ENCODE data around the gene TREH.
"Not testable (repeated sequence)": the region's sequence is repeated elsewhere in the genome, so short reads cannot be mapped to it uniquely, and the experiment has no call there.

The TREH gene

GRCh38 chr11:118696673-118697226 is 17.3 kb upstream of the TREH start:
- DNase-seq: no peak

- DNase-seq: no peak
Observed at GRCh38 chr11:118694771-118695170, 15.3 kb upstream of the TREH start.

- DNase-seq: no peak
Observed at GRCh38 chr11:118694185-118694584, 14.7 kb upstream of the TREH start.

DNA sequence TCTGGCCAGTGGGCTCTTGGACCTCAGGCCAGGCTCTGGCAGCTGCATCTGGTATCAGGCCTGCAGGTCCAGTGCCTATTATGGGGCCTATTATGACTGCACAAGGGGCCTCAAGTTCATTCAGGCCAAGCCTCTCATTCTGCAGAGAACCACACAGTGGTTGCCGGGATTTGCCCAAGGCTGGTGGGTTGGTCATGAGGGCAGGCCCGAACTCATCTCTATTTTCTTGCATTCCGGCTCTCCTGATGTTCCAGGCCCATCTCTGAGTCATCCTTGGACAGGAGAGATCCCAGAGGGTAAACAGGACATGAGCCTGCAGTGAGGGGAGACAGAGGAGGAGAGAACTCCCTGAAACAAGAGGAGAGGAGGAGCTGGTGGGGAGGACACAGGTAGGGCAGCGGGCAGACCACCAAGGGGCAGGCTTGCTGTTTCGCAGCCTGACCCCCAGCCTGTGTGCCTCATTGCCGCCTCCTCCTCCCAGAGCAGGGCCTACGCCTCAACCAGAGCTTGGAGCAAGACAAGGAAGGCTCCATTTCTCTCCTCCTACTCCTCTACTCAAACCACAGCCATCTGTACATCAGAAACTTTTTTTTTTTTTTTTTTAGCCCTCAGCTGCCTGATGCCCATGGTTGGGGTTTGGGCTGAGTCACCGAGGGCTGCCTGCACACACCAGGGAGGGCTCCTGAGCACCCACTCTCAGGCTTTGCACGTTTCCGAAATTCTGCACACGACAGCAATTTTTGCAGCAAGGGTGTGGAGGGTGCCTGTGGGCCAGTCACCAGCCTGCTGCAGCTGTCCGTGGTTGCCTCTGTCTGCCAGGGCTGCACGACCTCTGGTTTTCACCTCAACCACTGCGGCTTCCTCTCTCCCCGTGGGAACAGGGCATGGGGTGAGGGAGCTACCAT is 12.7 kb upstream of the TREH start:
- no peak for DNase-seq

DNA sequence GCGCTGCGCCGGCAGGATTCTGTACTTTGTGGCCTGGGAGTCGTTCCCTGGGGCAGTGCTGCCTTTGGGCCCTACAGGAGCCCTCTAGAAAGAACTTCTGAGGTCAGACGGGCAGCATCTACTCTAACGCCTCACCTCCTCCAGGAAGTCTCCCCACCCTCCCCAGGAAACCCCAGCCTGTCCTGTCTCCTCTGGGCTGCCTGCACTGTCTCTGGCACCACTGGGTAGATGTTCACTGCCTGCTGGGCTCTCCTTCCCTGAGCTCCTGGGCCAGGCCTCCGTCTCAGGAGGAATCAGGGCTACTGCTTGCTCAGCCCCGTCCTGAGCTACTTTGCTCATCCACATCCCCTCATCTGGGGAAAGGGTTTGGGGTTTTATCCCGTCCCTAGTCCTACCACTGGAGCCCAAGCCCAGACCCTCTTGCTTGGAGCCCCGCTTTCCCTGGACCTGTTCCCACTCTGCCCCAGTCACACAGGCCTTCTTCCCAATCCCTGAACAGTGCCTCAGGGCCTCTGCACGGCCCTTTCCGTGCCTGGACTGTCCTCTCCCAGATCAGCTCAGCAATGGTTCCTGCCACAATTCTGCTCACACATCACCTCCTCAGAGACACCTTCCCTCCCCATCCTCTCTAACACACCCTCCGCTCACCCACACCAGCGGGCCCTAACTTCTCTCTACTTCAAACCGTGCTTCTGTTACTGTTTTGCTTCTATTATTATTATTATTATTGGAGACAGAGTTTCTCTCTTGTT is 11.3 kb upstream of the TREH start:
- no peak for DNase-seq

DNA sequence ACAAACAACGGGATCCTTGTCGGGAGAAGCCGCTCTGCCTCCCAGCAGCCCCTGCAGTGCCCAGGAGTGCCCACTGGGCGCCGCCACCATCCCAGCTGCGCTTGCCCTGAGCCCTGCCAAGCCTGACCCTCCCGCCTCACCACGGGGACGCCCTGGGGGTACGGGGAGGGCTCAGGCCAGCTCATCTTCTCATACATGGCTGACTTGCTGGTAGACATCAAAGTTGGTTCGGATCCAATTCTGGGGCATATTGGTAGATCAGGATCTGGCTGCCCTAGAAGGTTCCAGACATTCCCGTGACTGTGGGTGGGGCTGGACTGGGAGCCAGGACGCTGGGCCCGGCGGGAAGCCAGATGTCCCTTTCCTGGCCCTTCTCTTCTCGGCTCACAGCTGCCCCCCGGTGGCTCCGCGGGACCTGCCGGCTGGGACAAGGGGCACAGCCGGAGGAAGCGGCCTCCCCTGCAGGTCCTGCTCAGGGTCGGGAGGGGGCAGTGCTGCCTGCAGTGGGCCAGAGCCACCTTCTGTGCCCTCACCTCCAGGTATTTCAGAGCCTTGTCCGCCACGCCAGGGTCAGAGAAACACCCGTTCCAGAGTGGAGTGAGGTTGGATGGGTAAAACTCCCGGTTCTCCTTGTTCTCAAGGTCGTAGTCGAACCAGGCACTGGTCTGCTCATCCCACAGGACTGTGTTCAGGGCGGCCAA is 10.6 kb upstream of the TREH start:
- DNase-seq: peak; percentile 55 to 78

- no peak for DNase-seq
Observed at GRCh38 chr11:118689503-118689851, 10.0 kb upstream of the TREH start.

DNA sequence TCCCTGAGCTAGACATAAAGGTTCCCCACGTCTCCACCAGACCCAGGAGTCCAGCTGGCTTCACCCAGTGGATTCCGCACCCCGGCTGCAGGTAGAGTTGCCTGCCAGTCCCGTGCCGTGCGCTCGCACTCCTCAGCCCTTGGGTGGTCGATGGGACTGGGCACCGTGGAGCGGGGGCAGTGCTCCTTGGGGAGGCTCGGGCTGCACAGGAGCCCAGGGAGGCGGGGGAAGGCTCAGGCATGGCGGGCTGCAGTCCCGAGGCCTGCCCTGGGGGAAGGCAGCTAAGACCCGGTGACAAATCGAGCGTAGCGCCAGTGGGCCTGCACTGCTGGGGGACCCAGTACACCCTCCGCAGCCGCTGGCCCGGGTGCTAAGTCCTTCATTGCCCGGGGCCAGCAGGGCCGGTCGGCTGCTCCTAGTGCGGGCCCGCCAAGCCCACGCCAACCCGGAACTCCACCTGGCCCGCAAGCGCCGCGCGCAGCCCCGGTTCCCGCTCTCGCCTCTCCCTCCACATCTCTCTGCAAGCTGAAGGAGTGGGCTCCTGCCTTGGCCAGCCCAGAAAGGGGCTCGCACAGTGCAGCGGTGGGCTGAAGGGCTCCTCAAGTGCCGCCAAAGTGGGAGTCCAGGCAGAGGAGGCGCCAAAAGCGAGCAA is 9.5 kb upstream of the TREH start:
- no peak for DNase-seq

GRCh38 chr11:118688339-118688738 is 8.9 kb upstream of the TREH start:
- not testable (repeated sequence) for DNase-seq

- no peak for DNase-seq
Observed at GRCh38 chr11:118687906-118688305, 8.5 kb upstream of the TREH start.

GRCh38 chr11:118684187-118684586 is 4.7 kb upstream of the TREH start:
- DNase-seq: no peak

GRCh38 chr11:118682939-118683338 is 3.5 kb upstream of the TREH start:
- DNase-seq: not testable (repeated sequence)

GRCh38 chr11:118682372-118682771 is 2.9 kb upstream of the TREH start:
- DNase-seq: no peak

GRCh38 chr11:118678908-118679307 is 542 bp downstream of the TREH start:
- DNase-seq: peak; percentile 49 to 79

- DNase-seq: no peak
Observed at GRCh38 chr11:118677977-118678376, 1.5 kb downstream of the TREH start.

DNA sequence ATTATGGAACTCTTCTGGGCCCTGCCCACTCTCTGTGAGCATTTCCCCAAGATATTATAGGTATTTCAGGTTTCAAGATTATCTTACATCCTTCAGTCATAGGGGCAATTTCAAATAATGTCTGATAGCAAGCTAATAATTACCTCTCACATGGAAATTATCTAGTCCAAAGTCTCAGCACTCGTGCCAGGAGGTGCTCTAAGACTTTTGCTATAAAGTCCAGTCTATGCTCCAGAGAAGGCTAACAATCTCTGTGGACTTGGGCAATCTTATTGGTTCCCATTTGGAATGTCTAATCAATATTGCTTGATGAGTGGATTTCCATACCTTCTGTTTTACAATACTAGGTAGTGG is 5.4 kb downstream of the TREH start:
- no peak for DNase-seq

DNA sequence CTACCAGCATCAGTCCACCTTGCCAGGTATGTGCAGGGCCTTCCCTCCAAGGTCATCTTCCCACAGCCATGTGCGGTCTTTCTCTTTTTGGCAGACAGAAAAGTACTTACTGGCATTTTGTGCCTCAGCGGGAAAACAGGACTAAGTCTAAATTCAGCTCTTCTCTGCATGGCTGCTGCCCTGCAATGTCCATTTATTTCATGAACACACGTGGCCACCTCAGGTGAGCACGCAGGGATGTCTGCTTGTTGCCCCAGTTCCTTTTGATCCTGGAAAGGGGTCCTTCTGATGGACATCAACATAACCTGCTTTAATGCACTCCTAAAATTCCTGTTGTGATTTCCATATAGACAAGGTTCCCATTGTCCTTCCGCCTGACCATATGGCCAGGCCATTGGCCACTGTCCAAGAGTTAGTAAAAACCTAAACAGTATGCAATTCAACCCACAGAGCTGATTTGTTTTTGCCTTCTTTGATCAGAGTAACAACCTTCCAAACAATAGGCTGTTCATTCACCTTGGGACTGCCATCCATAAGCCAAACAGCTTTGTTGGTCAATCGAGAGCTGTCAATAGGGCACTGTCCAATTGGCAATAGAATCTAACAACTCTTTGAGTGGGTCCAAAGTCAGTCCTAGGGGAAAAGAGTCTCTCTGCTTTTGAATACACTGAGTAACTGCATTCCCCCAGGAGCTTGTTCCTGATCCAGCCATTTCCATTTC is 5.9 kb downstream of the TREH start:
- peak in 1 of 2 experiments; percentile 51 for DNase-seq

- no peak for DNase-seq
Observed at GRCh38 chr11:118672846-118673245, 6.6 kb downstream of the TREH start.

DNA sequence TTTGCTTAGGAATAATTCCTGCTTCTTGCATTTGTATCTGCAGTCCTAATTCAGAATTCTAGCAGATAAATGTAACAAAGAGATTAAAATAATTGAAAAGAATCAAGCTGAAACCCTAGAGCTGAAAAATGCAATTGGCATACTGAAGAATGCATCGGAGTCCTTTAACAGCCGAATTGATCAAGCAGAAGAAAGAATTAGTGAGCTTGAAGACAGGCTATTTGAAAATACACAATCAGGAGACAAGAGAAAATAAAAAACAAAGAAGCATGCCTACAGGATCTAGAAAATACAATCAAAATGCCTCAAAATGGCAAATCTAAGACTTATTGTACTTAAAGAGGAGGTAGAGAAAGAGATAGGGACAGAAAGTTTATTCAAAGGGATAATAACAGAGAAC is 8.2 kb downstream of the TREH start:
- no peak for DNase-seq

- no peak for DNase-seq
Observed at GRCh38 chr11:118670063-118670462, 9.4 kb downstream of the TREH start.

DNA sequence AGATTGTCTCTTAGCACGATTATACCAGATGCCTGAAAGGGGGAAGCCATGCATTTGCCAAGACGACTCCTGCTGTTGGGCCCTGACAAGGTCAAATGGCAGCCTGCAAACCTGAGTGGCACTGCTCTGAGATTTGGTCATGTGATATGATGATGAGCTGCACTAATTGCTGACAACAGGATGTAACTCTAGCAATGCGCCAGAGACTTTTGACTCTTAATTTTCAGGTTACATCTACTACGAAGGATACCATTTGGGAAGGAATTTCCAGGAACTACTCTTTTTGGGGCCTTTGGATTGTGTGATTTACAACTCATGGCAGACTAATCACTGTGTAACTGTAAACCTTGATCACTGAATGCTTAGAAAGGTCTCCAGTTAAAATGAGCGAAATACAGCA is 13.1 kb downstream of the TREH start:
- no peak for DNase-seq

- no peak for DNase-seq
Observed at GRCh38 chr11:118663902-118664301, 15.5 kb downstream of the TREH start.
